A549 (cell line): ENCODE results near the gene NDUFB4. TPM values are rescaled to one million over a fixed set of nuclear protein-coding genes. Genes with fewer than 3 reads are reported as not detected.

ENCODE experiments used
- ATAC-seq, 2 experiments: fragments of 200-7000 bp in 1 of 2; fragments of >200 bp in 1 of 2; cut with Nextera tagmentation in 1 of 2; cut with Tn5 transposase in 1 of 2; 3 replicates each; pipeline versions ENCODE4 v1.8.0 to v1.9.1; 2018 to 2020; ENCODE audit warnings: mild to moderate bottlenecking in 1 of 2, moderate library complexity in 1 of 2
- CTCF ChIA-PET: fragments of 300-600 bp; sonication (Branson Sonifier 250); formaldehyde crosslinking; extraction: SDS; loops from one replicate; lab custom pipeline; 2021; ENCODE audit warnings: antibody characterized with exemption, inconsistent platforms; lab: Yijun Ruan, JAX
- POLR2A ChIA-PET: fragments of 350-600 bp; formaldehyde crosslinking; extraction: SDS; loops from one replicate; lab custom pipeline; 2021; ENCODE audit warnings: antibody characterized with exemption, inconsistent platforms; lab: Yijun Ruan, JAX
- DNase-seq, 2 experiments: peaks; one replicate each; pipeline versions ENCODE4 v3.0.0 to v3.0.0-alpha.2; 2011 to 2016; ENCODE audit warnings: low read depth in 1 of 2, low spot score in 1 of 2
- FAIRE-seq: peaks from 2 replicates; lab custom pipeline; 2011; peaks lifted over from hg19 to GRCh38; lab: Jason Lieb, UNC
- H3K27ac ChIP-seq, 2 experiments: fragments of >200 bp; sonication (Bioruptor Twin); formaldehyde crosslinking; 3 replicates each; pipeline ENCODE4 v1.5.1; 2016 to 2017
- H3K4me1 ChIP-seq: fragments of >200 bp; sonication (Bioruptor Twin); formaldehyde crosslinking; 3 replicates; pipeline ENCODE4 v1.6.1; 2016
- H3K4me2 ChIP-seq: fragments of >200 bp; sonication (Bioruptor Twin); formaldehyde crosslinking; 3 replicates; pipeline ENCODE4 v1.6.1; 2016
- H3K4me3 ChIP-seq: fragments of >200 bp; sonication (Bioruptor Twin); formaldehyde crosslinking; 3 replicates; pipeline ENCODE4 v1.5.1; 2016
- H3K9me3 ChIP-seq: fragments of >200 bp; sonication (Bioruptor Twin); formaldehyde crosslinking; 3 replicates; pipeline ENCODE4 v1.6.1; 2016
- ATOH8 ChIP-seq: fragments of 250-450 bp; sonication (Bioruptor Pico); IDR thresholded peaks from 2 replicates; pipeline ENCODE4 v1.5.0; 2020; ENCODE audit warnings: low read depth, mild to moderate bottlenecking, moderate library complexity
- CEBPB ChIP-seq, 2 experiments: fragments of >200 bp in 1 of 2; sonication (Bioruptor Twin) in 1 of 2; formaldehyde crosslinking in 1 of 2; IDR thresholded peaks; 2 replicates each; pipeline ENCODE4 v1.6.1; 2012 to 2016
- CHD2 ChIP-seq: fragments of 150-350 bp; IDR thresholded peaks from 2 replicates; pipeline ENCODE4 v1.6.1; 2014; ENCODE audit warnings: low read length; ENCODE audit not compliant: partially characterized antibody
- EHF ChIP-seq: fragments of 250-450 bp; sonication (Bioruptor Pico); IDR thresholded peaks from 2 replicates; pipeline ENCODE4 v1.5.0; 2020; ENCODE audit warnings: mild to moderate bottlenecking
- EP300 ChIP-seq, 2 experiments: fragments of >200 bp; sonication (Bioruptor Twin); formaldehyde crosslinking; IDR thresholded peaks; 2 replicates in 1 of 2; 3 replicates in 1 of 2; pipeline ENCODE4 v1.6.1; 2016 to 2017
- ESRRA ChIP-seq: fragments of 150-350 bp; IDR thresholded peaks from 2 replicates; pipeline ENCODE4 v1.6.1; 2014; ENCODE audit warnings: mild to moderate bottlenecking, low read length, borderline replicate concordance
- FOXS1 ChIP-seq: fragments of 250-450 bp; sonication (Bioruptor Pico); IDR thresholded peaks from 2 replicates; pipeline ENCODE4 v1.5.0; 2020; ENCODE audit warnings: mild to moderate bottlenecking, moderate library complexity
- GATA3 ChIP-seq: IDR thresholded peaks from 2 replicates; pipeline ENCODE4 v1.6.1; 2012; ENCODE audit warnings: borderline replicate concordance
- HOXA7 ChIP-seq: fragments of 250-450 bp; sonication (Bioruptor Pico); IDR thresholded peaks from 2 replicates; pipeline ENCODE4 v1.5.0; 2020; ENCODE audit warnings: mild to moderate bottlenecking, moderate library complexity
- HOXB13 ChIP-seq: fragments of 250-450 bp; sonication (Bioruptor Pico); IDR thresholded peaks from 2 replicates; pipeline ENCODE4 v1.5.0; 2020; ENCODE audit warnings: low read depth, mild to moderate bottlenecking, moderate library complexity
- JUN ChIP-seq, 2 experiments: fragments of >200 bp; sonication (Bioruptor Twin); formaldehyde crosslinking; IDR thresholded peaks; 2 replicates in 1 of 2; 3 replicates in 1 of 2; pipeline ENCODE4 v1.6.1; 2016 to 2017
- MAFK ChIP-seq: fragments of 450-650 bp; IDR thresholded peaks from 2 replicates; pipeline ENCODE4 v1.6.1; 2014; ENCODE audit not compliant: partially characterized antibody
- MAX ChIP-seq: IDR thresholded peaks from 2 replicates; pipeline ENCODE4 v1.6.1; 2012
- MAZ ChIP-seq: fragments of 150-350 bp; IDR thresholded peaks from 2 replicates; pipeline ENCODE4 v1.6.1; 2014; ENCODE audit warnings: antibody characterized with exemption, low read depth, low read length, borderline replicate concordance
- MYC ChIP-seq: IDR thresholded peaks from 2 replicates; pipeline ENCODE4 v1.6.1; 2012; ENCODE audit warnings: mild to moderate bottlenecking, inconsistent platforms, low read length, improper control_type of control experiment, borderline replicate concordance
- NFE2L2 ChIP-seq: fragments of 150-350 bp; conservative IDR thresholded peaks from 2 replicates; pipeline ENCODE4 v1.6.1; 2014; ENCODE audit warnings: low read length
- NPAS2 ChIP-seq: fragments of 250-450 bp; sonication (Bioruptor Pico); IDR thresholded peaks from 2 replicates; pipeline ENCODE4 v1.8.0; 2022; ENCODE audit warnings: mild to moderate bottlenecking, moderate library complexity, borderline replicate concordance
- NR3C1 ChIP-seq: fragments of >200 bp; sonication (Bioruptor Twin); formaldehyde crosslinking; IDR thresholded peaks from 3 replicates; pipeline ENCODE4 v1.6.1; 2017
- POLR2AphosphoS2 ChIP-seq: conservative IDR thresholded peaks from 2 replicates; pipeline ENCODE4 v1.6.1; 2012; ENCODE audit warnings: low read length, improper control_type of control experiment, inconsistent platforms
- RAD21 ChIP-seq, 2 experiments: fragments of >200 bp in 1 of 2; sonication (Bioruptor Twin) in 1 of 2; formaldehyde crosslinking in 1 of 2; IDR thresholded peaks in 1 of 2; conservative IDR thresholded peaks in 1 of 2; 2 replicates in 1 of 2; 3 replicates in 1 of 2; pipeline ENCODE4 v1.6.1; 2012 to 2018; ENCODE audit warnings: inconsistent platforms in 1 of 2
- RARB ChIP-seq: fragments of 250-450 bp; sonication (Bioruptor Pico); IDR thresholded peaks from 2 replicates; pipeline ENCODE4 v1.8.0; 2021; ENCODE audit warnings: mild to moderate bottlenecking, moderate library complexity
- RFX5 ChIP-seq: fragments of 450-650 bp; IDR thresholded peaks from 2 replicates; pipeline ENCODE4 v1.7.1; 2014; ENCODE audit warnings: antibody characterized with exemption, mild to moderate bottlenecking, moderate library complexity
- ZC3H11A ChIP-seq: fragments of 450-650 bp; IDR thresholded peaks from 2 replicates; pipeline ENCODE4 v1.6.1; 2014; ENCODE audit warnings: antibody characterized with exemption, mild to moderate bottlenecking
- ZNF302 ChIP-seq: fragments of 250-450 bp; sonication (Bioruptor Pico); IDR thresholded peaks from 2 replicates; pipeline ENCODE4 v1.9.0; 2021; ENCODE audit warnings: inconsistent platforms, mild to moderate bottlenecking, moderate library complexity
- ZSCAN20 ChIP-seq: fragments of 250-450 bp; sonication (Bioruptor Pico); IDR thresholded peaks from 2 replicates; pipeline ENCODE4 v1.8.0; 2022; ENCODE audit warnings: mild to moderate bottlenecking, moderate library complexity
- WGBS: methylation state at CpG from one replicate; pipeline ENCODE4 v1.1.6; 2017; ENCODE audit errors: missing lambda C conversion rate; 5-methylcytosine and 5-hydroxymethylcytosine counted together
- polyA plus RNA-seq, 4 experiments: library from polyadenylated mRNA; depleted of rRNA in 3 of 4; stranded (reverse); fragments of >200 nt; fragmentation: RNase III in 1 of 4; extraction: RNeasy Plus Mini Kit Qiagen cat#74134 plus additional on column Dnase treatment in 1 of 4; gene quantifications; 2 replicates in 3 of 4; 3 replicates in 1 of 4; pipeline ENCODE4 v1.2.3, GENCODE V29; 2011 to 2017
- TF ChIP-seq, protein P1 (sequence below): IDR thresholded peaks from 2 replicates; pipeline ENCODE4 v1.6.1; 2012; ENCODE audit warnings: low read depth, borderline replicate concordance
- TF ChIP-seq, protein P2 (sequence below): fragments of 450-650 bp; IDR thresholded peaks from 2 replicates; pipeline ENCODE4 v1.6.1; 2014; ENCODE audit warnings: antibody characterized with exemption
- TF ChIP-seq, protein P3 (sequence below): fragments of 250-450 bp; sonication (Bioruptor Pico); IDR thresholded peaks from 2 replicates; pipeline ENCODE4 v1.5.0; 2021; ENCODE audit warnings: mild to moderate bottlenecking, moderate library complexity, borderline replicate concordance

The NDUFB4 gene
- polyA plus RNA-seq, 2 of the 4 experiments (the other 2 are of a cell fraction): 239 to 686 TPM

GRCh38 chr3:120555657-120556509 lies 40.3 kb upstream of the NDUFB4 start:
- Histone ChIP-seq H3K4me2 (no peak overlapping the region), H3K4me3 (no peak overlapping the region), H3K4me1 (peaks cover 12% of the 10 kb centered on the region), H3K27ac (no peak overlapping the region), H3K9me3 (no peaks in the 10 kb centered on the region)
- DNase-seq: no peak
- no peak for TF ChIP-seq ZSCAN20 (CRISPR knock-in tag)
- TF ChIP-seq, protein P1, sequence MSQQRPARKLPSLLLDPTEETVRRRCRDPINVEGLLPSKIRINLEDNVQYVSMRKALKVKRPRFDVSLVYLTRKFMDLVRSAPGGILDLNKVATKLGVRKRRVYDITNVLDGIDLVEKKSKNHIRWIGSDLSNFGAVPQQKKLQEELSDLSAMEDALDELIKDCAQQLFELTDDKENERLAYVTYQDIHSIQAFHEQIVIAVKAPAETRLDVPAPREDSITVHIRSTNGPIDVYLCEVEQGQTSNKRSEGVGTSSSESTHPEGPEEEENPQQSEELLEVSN: no peak
- no peak for TF ChIP-seq ZNF302 (CRISPR knock-in tag)
- TF ChIP-seq POLR2AphosphoS2: no peak
- no peak for TF ChIP-seq MYC
- CTCF ChIA-PET: interaction anchor here (0.6 to 8.0 kb wide), 9 partner anchors 10 to 1816 kb away, joined by 3 to 220 read pairs (median 5); no protein-coding TSS in a partner anchor
- FAIRE-seq: no peak
- ATAC-seq: no peak
- 80% methylated on average over 5 of the region's 7 CpGs for WGBS
- POLR2A ChIA-PET: interaction anchor here (1.2 kb wide), 1 partner anchor 460 kb away, joined by 3 read pairs; no protein-coding TSS in a partner anchor

- TF ChIP-seq ESRRA: no peak
- no peak for TF ChIP-seq ATOH8 (CRISPR knock-in tag)
- no peak for TF ChIP-seq EP300 (IDR thresholded peaks at IDR 0.05)
- no peak for TF ChIP-seq HOXB13
- TF ChIP-seq, protein P2, sequence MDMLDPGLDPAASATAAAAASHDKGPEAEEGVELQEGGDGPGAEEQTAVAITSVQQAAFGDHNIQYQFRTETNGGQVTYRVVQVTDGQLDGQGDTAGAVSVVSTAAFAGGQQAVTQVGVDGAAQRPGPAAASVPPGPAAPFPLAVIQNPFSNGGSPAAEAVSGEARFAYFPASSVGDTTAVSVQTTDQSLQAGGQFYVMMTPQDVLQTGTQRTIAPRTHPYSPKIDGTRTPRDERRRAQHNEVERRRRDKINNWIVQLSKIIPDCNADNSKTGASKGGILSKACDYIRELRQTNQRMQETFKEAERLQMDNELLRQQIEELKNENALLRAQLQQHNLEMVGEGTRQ: no peak
- TF ChIP-seq NPAS2 (CRISPR knock-in tag): no peak
- no peak for TF ChIP-seq ZC3H11A
- TF ChIP-seq HOXA7 (CRISPR knock-in tag): no peak
- TF ChIP-seq EHF (CRISPR knock-in tag): no peak
- TF ChIP-seq MAX: no peak
- no peak for TF ChIP-seq CHD2
- TF ChIP-seq MAZ: no peak
- TF ChIP-seq, all 56 proteins: peak for 0
These were observed 39.0 kb upstream of the NDUFB4 start for GRCh38 chr3:120557115-120557514.

DNA sequence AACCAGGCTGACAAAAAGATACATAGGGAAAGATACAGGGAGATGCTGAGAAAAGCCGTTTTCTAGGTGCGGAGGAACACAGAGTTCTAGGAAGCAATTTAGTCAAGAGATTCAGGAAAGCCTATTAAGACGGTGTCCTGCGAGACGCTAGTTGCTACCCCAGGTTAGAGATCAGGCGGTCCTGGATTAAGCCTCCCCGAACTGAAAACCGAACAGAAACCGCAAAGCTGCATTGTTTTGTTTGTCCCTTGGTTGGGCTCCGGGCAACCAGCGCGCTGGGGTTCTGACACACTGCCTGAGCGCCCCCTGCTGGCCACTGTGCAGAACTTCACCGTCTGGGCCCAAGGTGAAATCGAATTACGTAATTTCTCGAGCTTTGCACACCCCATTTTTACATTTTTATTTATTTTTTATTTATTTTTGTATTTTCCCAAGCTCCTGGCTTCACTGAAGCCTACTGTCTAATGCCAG lies 37.3 kb upstream of the NDUFB4 start:
- 2% methylated on average over 17 of the region's 17 CpGs for WGBS
- H3K4me2 ChIP-seq: peak overlapping the region; percentile 83
- peaks cover 12% of the 10 kb centered on the region for H3K4me1 ChIP-seq
- H3K4me3 ChIP-seq: peak overlapping the region; percentile 54
- H3K9me3 ChIP-seq: no peaks in the 10 kb centered on the region
- POLR2A ChIA-PET: interaction anchor here (0.7 to 1.9 kb wide), 6 partner anchors 37 to 463 kb away, joined by 3 to 18 read pairs (median 4); partner anchors contain the start of genes FSTL1, LRRC58 and NDUFB4
- no peak for FAIRE-seq
- H3K27ac ChIP-seq: peak overlapping the region; percentile 61 to 76
- CTCF ChIA-PET: interaction anchor here (0.6 to 8.0 kb wide), 70 partner anchors 9 to 1284 kb away, joined by 3 to 220 read pairs (median 4); partner anchors contain the start of genes FSTL1, LRRC58 and STXBP5L
- DNase-seq: peak; percentile 78 to 84
- ATAC-seq: peak; percentile 58 to 84
- TF ChIP-seq NR3C1 (no peak), JUN (IDR thresholded peaks at IDR 0.05) (peak in 1 of 2 experiments; percentile 21; a peak in 1 of 5 replicates), NFE2L2 (no peak), CEBPB (IDR thresholded peaks at IDR 0.05) (peak; percentile 71 to 87), RARB (CRISPR knock-in tag) (no peak), NPAS2 (CRISPR knock-in tag) (no peak), FOXS1 (CRISPR knock-in tag) (no peak), RAD21 (conservative IDR thresholded peaks at IDR 0.05 in 1 of 2, IDR thresholded peaks at IDR 0.05 in 1 of 2) (peak; percentile 90 to 96), RFX5 (no peak), HOXB13 (no peak), GATA3 (no peak), MAFK (no peak)
- TF ChIP-seq, protein P3, sequence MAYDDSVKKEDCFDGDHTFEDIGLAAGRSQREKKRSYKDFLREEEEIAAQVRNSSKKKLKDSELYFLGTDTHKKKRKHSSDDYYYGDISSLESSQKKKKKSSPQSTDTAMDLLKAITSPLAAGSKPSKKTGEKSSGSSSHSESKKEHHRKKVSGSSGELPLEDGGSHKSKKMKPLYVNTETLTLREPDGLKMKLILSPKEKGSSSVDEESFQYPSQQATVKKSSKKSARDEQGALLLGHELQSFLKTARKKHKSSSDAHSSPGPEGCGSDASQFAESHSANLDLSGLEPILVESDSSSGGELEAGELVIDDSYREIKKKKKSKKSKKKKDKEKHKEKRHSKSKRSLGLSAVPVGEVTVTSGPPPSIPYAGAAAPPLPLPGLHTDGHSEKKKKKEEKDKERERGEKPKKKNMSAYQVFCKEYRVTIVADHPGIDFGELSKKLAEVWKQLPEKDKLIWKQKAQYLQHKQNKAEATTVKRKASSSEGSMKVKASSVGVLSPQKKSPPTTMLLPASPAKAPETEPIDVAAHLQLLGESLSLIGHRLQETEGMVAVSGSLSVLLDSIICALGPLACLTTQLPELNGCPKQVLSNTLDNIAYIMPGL (CRISPR knock-in tag): no peak
- TF ChIP-seq, protein P1: no peak

More at GRCh38 chr3:120557115-120557514, 39.0 kb upstream of the NDUFB4 start:
- H3K9me3 ChIP-seq: no peaks in the 10 kb centered on the region
- ChIA-PET POLR2A (no interaction called here), CTCF (interaction anchor here (0.6 to 8.0 kb wide), 9 partner anchors 11 to 1152 kb away, joined by 3 to 220 read pairs (median 5); no protein-coding TSS in a partner anchor)
- DNase-seq: no peak
- no peak for ATAC-seq
- H3K27ac ChIP-seq: no peak overlapping the region
- FAIRE-seq: no peak
- no peak overlapping the region for H3K4me2 ChIP-seq
- no peak overlapping the region for H3K4me3 ChIP-seq
- peaks cover 12% of the 10 kb centered on the region for H3K4me1 ChIP-seq
